CD8-positive, alpha-beta memory T cell (primary cell): ENCODE data around the gene NUCB2. TPM values are rescaled to one million over a fixed set of nuclear protein-coding genes. Genes with fewer than 3 reads are reported as not detected.
"Not testable (repeated sequence)": the region's sequence is repeated elsewhere in the genome, so short reads cannot be mapped to it uniquely, and the experiment has no call there.

Experiments
- CTCF ChIA-PET: fragments of 350-600 bp; sonication (Branson Sonifier 250); formaldehyde crosslinking; loops from one replicate; lab custom pipeline; 2021; ENCODE audit warnings: antibody characterized with exemption; lab: Charles Lee
- POLR2A ChIA-PET: fragments of 350-600 bp; sonication (Branson Sonifier 250); formaldehyde crosslinking; loops from one replicate; lab custom pipeline; 2021; ENCODE audit warnings: antibody characterized with exemption; lab: Charles Lee
- DNase-seq, 5 donors: peaks; one replicate each; pipeline versions ENCODE4 v3.0.0 to v3.0.0-alpha.2; 2020 to 2022; ENCODE audit warnings: mixed read lengths in 1 of 5
- H3K27ac ChIP-seq: one replicate; pipeline ENCODE4 v1.7.0; 2013; ENCODE audit warnings: low read depth, mild to moderate bottlenecking, low read length, moderate library complexity
- H3K27me3 ChIP-seq: 2 replicates; pipeline ENCODE4 v1.7.0; 2013; ENCODE audit warnings: low read length, mild to moderate bottlenecking; ENCODE audit not compliant: insufficient read depth, poor library complexity, severe bottlenecking
- H3K36me3 ChIP-seq: 2 replicates; pipeline ENCODE4 v1.7.0; 2013; ENCODE audit warnings: mild to moderate bottlenecking, low read length, moderate library complexity; ENCODE audit not compliant: insufficient read depth
- H3K4me1 ChIP-seq: 2 replicates; pipeline ENCODE4 v1.7.0; 2013; ENCODE audit warnings: mild to moderate bottlenecking, low read length, moderate library complexity; ENCODE audit not compliant: insufficient read depth
- H3K4me3 ChIP-seq: 2 replicates; pipeline ENCODE4 v1.7.0; 2013; ENCODE audit warnings: mild to moderate bottlenecking, low read length
- H3K9me3 ChIP-seq: 2 replicates; pipeline ENCODE4 v1.7.0; 2013; ENCODE audit warnings: mild to moderate bottlenecking, low read length
- H3K27ac Mint-ChIP-seq, 8 donors: one replicate each; pipeline ENCODE4 v1.8.0; 2020 to 2021; ENCODE audit warnings: mixed read lengths in 8 of 8, mild to moderate bottlenecking in 6 of 8, inconsistent platforms in 3 of 8, moderate library complexity in 3 of 8
- H3K27me3 Mint-ChIP-seq, 2 donors: one replicate each; pipeline ENCODE4 v1.8.0; 2020 to 2021; ENCODE audit warnings: mixed read lengths in 2 of 2, mild to moderate bottlenecking in 1 of 2, moderate library complexity in 1 of 2
- H3K36me3 Mint-ChIP-seq, 3 donors: one replicate each; pipeline ENCODE4 v1.8.0; 2020 to 2021; ENCODE audit warnings: mixed read lengths in 3 of 3, inconsistent platforms in 1 of 3, mild to moderate bottlenecking in 1 of 3
- H3K4me1 Mint-ChIP-seq, 3 donors: one replicate each; pipeline ENCODE4 v1.8.0; 2020 to 2021; ENCODE audit warnings: mixed read lengths in 3 of 3, inconsistent platforms in 1 of 3, mild to moderate bottlenecking in 1 of 3
- H3K4me3 Mint-ChIP-seq, 7 donors: one replicate each; pipeline ENCODE4 v1.8.0; 2020 to 2021; ENCODE audit warnings: mixed read lengths in 7 of 7, mild to moderate bottlenecking in 6 of 7, moderate library complexity in 4 of 7, inconsistent platforms in 2 of 7
- H3K9me3 Mint-ChIP-seq, 5 donors: one replicate each; pipeline ENCODE4 v1.8.0; 2020 to 2022; ENCODE audit warnings: mixed read lengths in 5 of 5, mild to moderate bottlenecking in 3 of 5, moderate library complexity in 2 of 5, inconsistent platforms in 1 of 5
- polyA plus RNA-seq: library from polyadenylated mRNA; unstranded; fragments of 300-500 nt; fragmentation: Illumina TruSeq; gene quantifications from one replicate; pipeline ENCODE4 v1.2.3, GENCODE V29; 2021
- total RNA-seq, 2 experiments: library from RNA; stranded (reverse); gene quantifications; one replicate each; pipeline ENCODE4 v1.2.3, GENCODE V29; 2021

Gene NUCB2
- total and polyA plus RNA-seq, 3 experiments from 2014 or later: 30.3 to 218 (median 33.3) TPM

DNA sequence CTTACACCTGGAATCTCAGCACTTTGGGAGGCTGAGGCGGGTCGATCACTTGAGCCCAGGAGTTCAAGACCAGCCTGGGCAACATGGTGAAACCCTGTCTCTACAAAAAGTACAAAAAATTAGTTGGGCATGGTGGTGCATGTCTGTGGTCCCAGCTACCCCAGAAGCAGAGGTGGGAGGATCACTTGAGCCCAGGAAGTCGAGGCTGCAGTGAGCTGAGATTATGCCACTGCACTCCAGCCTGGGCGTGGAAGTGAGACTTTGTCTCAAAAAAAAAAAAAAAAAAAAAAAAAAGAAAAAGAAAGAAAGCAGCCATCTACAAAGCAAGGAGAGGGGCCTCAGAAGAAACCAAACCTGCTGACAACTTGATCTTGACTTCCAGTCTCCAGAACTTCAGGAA lies 36.6 kb upstream of the NUCB2 start:
- not testable (repeated sequence) for H3K9me3 ChIP-seq, H3K4me1 Mint-ChIP-seq, H3K27me3 ChIP-seq, DNase-seq, H3K4me3 Mint-ChIP-seq, H3K36me3 ChIP-seq, H3K9me3 Mint-ChIP-seq, H3K4me3 ChIP-seq, H3K27ac ChIP-seq, H3K4me1 ChIP-seq, H3K36me3 Mint-ChIP-seq
- ChIA-PET POLR2A (interaction anchor here (0.6 kb wide), 1 partner anchor 17 kb away, joined by 5 read pairs; no protein-coding TSS in a partner anchor), CTCF (interaction anchor here (1.6 kb wide), 1 partner anchor 10 kb away, joined by 4 read pairs; no protein-coding TSS in a partner anchor)
- Mint-ChIP-seq H3K27ac (peak overlapping the region in 2 of 8 donors; percentile 58 to 69), H3K27me3 (peaks cover 4 to 13% of the 10 kb centered on the region in 2 donors)

DNA sequence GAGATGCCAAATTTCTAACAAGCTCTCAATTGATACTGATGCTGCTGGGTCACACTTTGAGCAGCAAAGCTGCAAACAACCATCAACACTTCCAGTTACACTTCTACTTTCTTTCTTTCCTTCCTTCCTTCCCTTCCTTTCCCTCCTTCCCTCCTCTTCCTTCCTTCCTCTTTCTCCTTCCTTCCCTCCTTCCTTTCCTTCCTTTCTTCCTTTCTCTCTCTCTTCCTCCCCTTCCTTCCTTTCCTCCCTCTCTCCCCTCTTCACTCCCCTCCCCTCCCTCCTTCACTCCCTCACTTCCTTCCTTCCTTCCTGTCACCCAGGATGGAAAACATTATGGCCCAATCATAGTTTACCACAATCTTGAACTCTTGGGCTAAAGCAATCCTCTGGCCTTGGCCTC lies 35.8 kb upstream of the NUCB2 start:
- CTCF ChIA-PET: interaction anchor here (1.6 kb wide), 1 partner anchor 11 kb away, joined by 4 read pairs; no protein-coding TSS in a partner anchor

DNA sequence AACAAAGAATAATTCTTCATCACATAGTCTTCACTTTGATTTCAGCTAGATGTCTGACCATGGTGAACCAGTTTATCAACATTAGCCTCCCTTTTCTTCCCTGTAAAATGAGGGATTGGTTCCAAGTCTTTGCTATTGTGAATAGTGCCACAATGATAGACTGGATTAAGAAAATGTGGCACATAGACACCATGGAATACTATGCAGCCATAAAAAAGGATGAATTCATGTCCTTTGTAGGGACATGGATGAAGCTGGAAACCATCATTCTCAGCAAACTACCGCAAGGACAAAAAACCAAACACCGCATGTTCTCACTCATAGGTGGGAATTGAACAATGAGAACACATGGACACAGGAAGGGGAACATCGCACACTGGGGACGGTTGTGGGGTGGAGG lies 33.6 kb upstream of the NUCB2 start:
- H3K4me1 ChIP-seq, POLR2A ChIA-PET, H3K4me3 Mint-ChIP-seq, H3K9me3 Mint-ChIP-seq, H3K36me3 Mint-ChIP-seq, DNase-seq, H3K9me3 ChIP-seq, H3K27ac Mint-ChIP-seq, H3K4me3 ChIP-seq, H3K27ac ChIP-seq, H3K4me1 Mint-ChIP-seq, H3K27me3 ChIP-seq, H3K36me3 ChIP-seq: not testable (repeated sequence)
- CTCF ChIA-PET: interaction anchor here (1.5 to 1.7 kb wide), 2 partner anchors 12 to 141 kb away, joined by 5 to 6 read pairs; no protein-coding TSS in a partner anchor
- peaks cover 4 to 13% of the 10 kb centered on the region in 2 donors for H3K27me3 Mint-ChIP-seq

More for the DNA sequence above, 35.8 kb upstream of the NUCB2 start:
- no peaks in the 10 kb centered on the region for H3K9me3 Mint-ChIP-seq
- no peaks in the 10 kb centered on the region for H3K36me3 Mint-ChIP-seq
- no peaks in the 10 kb centered on the region for H3K36me3 ChIP-seq
- no peaks in the 10 kb centered on the region for H3K27me3 ChIP-seq
- peak overlapping the region in 2 of 8 donors; percentile 65 to 66 for H3K27ac Mint-ChIP-seq
- no peak for DNase-seq
- peaks cover 4 to 13% of the 10 kb centered on the region in 2 donors for H3K27me3 Mint-ChIP-seq
- no peaks in the 10 kb centered on the region for H3K4me1 ChIP-seq
- POLR2A ChIA-PET: no interaction called here
- no peaks in the 10 kb centered on the region for H3K9me3 ChIP-seq
- H3K27ac ChIP-seq: no peak overlapping the region
- peaks cover 4 to 8% (median 4%) of the 10 kb centered on the region in 3 donors for H3K4me1 Mint-ChIP-seq
- H3K4me3 Mint-ChIP-seq: no peak overlapping the region
- H3K4me3 ChIP-seq: no peak overlapping the region

DNA sequence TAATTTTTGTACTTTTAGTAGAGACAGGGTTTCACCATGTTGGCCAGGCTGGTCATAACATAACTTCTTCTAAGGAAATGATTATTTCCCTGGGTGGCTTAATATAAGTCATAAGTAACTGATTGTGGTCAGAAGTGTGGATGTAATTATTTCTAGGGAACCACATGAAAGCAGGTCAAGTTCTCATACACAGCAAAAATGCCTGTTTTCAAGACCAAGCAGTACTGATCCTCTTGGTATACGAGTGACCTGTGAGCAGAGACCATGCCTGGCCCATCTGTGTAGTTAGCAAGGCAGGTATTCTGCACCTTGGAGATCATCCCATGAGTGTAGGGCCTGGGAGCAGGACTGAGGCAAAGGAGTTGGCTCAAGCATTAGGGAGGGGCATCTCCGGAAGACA lies 32.5 kb upstream of the NUCB2 start:
- ChIA-PET POLR2A (no interaction called here), CTCF (no interaction called here)
- no peaks in the 10 kb centered on the region for H3K27me3 ChIP-seq
- H3K4me3 ChIP-seq: no peak overlapping the region
- H3K9me3 ChIP-seq: no peaks in the 10 kb centered on the region
- no peak overlapping the region for H3K27ac ChIP-seq
- Mint-ChIP-seq H3K9me3 (no peaks in the 10 kb centered on the region), H3K4me1 (peaks cover 4 to 8% (median 4%) of the 10 kb centered on the region in 3 donors), H3K4me3 (no peak overlapping the region), H3K27me3 (peaks cover 4 to 7% of the 10 kb centered on the region in 2 donors), H3K36me3 (no peaks in the 10 kb centered on the region), H3K27ac (no peak overlapping the region)
- H3K4me1 ChIP-seq: no peaks in the 10 kb centered on the region
- no peak for DNase-seq
- no peaks in the 10 kb centered on the region for H3K36me3 ChIP-seq

DNA sequence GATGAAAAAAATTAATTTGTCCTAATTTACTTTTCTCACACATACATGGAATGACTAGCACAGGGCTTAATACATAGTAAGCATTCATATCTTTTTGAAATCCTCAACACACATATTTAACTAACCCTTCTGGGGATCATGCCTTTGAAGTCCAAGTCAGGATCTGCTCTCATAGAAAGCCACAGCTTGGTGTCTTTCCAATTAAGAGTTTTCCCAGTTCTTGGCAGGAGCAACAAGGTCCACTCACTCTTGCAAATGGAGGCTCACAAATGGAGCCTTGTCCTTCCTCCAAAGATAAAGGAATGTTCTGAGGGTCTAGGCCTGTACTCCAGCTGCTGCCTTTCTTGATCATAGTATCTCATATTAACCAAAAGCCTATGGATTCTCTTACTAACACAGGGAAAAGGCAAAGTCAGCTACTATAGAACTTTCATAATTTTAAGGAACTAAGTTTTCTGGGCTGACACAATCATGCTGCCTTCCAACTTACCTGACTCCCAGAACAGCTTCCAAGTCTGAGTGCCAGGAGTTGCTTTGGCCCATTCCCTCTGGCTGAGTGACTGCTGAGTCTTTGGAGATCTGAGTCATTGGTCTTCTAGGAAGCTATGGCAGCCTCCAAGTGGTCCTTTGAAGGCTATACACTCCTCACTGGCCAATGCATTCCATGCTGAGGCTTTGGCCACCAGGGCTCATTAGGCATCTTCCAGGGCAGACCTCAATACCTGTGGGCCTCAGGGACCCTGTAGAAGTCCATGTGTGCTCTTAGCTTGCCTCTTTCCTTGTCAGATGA lies 25.8 kb upstream of the NUCB2 start:
- no peak for DNase-seq
- H3K4me1 Mint-ChIP-seq: no peaks in the 10 kb centered on the region
- Histone ChIP-seq H3K36me3 (no peaks in the 10 kb centered on the region), H3K9me3 (no peaks in the 10 kb centered on the region), H3K4me3 (no peak overlapping the region), H3K27me3 (no peaks in the 10 kb centered on the region), H3K4me1 (no peaks in the 10 kb centered on the region), H3K27ac (no peak overlapping the region)
- no peaks in the 10 kb centered on the region for H3K9me3 Mint-ChIP-seq
- peaks cover 3 to 9% of the 10 kb centered on the region in 2 donors for H3K27me3 Mint-ChIP-seq
- ChIA-PET POLR2A (no interaction called here), CTCF (interaction anchor here (1.1 to 1.5 kb wide), 2 partner anchors 21 to 103 kb away, joined by 3 to 4 read pairs; no protein-coding TSS in a partner anchor)
- peaks cover 0 to 5% (median 3%) of the 10 kb centered on the region in 3 donors for H3K36me3 Mint-ChIP-seq
- H3K4me3 Mint-ChIP-seq: no peak overlapping the region
- H3K27ac Mint-ChIP-seq: no peak overlapping the region

DNA sequence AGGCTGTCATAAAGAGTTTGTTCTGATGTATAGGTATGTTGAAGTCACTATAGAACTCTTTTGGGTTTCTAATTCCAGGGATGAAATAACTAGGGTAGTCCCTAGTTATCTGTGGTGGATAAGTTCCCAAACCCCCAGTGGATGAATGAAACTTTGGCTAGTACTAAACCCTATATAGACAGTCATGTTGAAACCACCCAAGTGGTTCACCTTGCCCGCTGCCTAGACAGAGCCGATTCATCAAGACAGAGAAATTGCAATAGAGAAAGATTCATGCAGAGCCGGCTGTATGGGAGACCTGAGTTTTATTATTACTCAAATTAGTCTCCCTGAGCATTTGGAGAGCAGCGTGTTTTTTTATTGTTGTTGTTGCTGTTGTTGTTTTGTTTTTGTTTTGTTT lies 23.8 kb upstream of the NUCB2 start:
- H3K27ac ChIP-seq: no peak overlapping the region
- Mint-ChIP-seq H3K36me3 (peaks cover 0 to 5% (median 3%) of the 10 kb centered on the region in 3 donors), H3K9me3 (no peaks in the 10 kb centered on the region), H3K4me1 (peaks cover 7 to 12% (median 11%) of the 10 kb centered on the region in 3 donors), H3K4me3 (no peak overlapping the region), H3K27ac (no peak overlapping the region), H3K27me3 (peaks cover 3 to 9% of the 10 kb centered on the region in 2 donors)
- DNase-seq: no peak
- no peak overlapping the region for H3K4me3 ChIP-seq
- POLR2A ChIA-PET: no interaction called here
- no peaks in the 10 kb centered on the region for H3K36me3 ChIP-seq
- H3K4me1 ChIP-seq: no peaks in the 10 kb centered on the region
- CTCF ChIA-PET: no interaction called here
- H3K27me3 ChIP-seq: no peaks in the 10 kb centered on the region
- H3K9me3 ChIP-seq: no peaks in the 10 kb centered on the region

DNA sequence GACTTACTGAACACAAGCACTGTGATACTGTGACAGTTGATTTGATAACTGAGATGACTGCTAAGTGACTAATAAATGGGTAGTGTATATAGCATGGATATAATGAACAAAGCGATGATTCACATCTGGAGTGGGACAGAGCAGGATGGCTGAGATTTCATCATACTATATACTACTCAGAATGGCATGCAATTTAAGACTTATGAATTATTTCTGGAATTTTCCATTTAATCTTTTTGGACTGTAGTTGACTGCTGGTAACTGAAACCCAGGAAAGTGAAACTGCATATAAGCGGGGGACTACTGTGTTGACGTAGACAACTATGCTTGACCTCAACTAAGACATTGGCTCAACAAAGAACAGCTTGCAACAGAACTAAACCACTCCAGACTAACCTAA lies 20.0 kb upstream of the NUCB2 start:
- Mint-ChIP-seq H3K4me1 (peaks cover 7 to 12% (median 11%) of the 10 kb centered on the region in 3 donors), H3K9me3 (no peaks in the 10 kb centered on the region), H3K27ac (peak overlapping the region in 1 of 8 donors; percentile 72), H3K27me3 (peaks cover 0 to 4% of the 10 kb centered on the region in 2 donors), H3K36me3 (peaks cover 0 to 2% (median 0%) of the 10 kb centered on the region in 3 donors), H3K4me3 (peak overlapping the region in 1 of 7 donors; percentile 39)
- no peak for DNase-seq
- Histone ChIP-seq H3K27me3 (no peaks in the 10 kb centered on the region), H3K27ac (no peak overlapping the region), H3K4me3 (no peak overlapping the region), H3K9me3 (no peaks in the 10 kb centered on the region), H3K36me3 (no peaks in the 10 kb centered on the region), H3K4me1 (no peaks in the 10 kb centered on the region)
- CTCF ChIA-PET: no interaction called here
- POLR2A ChIA-PET: no interaction called here

DNA sequence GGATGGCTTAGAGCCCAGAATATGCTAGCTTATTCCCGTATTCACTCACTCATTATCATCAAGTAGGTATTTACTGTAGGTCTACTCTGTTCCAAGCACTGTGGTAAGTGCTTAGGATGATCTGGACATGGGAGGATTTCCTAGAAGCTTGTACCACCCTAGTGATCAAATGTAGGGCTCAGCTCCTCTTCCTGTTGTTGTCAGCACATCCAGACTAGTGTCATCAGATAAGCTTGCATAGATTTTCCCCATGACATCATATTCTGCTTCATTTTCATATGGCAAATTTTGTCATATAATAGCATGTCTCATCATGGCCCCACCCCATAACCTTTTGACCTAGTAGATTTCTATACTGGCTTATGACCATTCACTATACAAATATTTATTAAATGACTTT lies 19.3 kb upstream of the NUCB2 start:
- H3K4me3 Mint-ChIP-seq: peak overlapping the region in 2 of 7 donors; percentile 23 to 29
- peaks cover 7 to 12% (median 11%) of the 10 kb centered on the region in 3 donors for H3K4me1 Mint-ChIP-seq
- CTCF ChIA-PET: no interaction called here
- no peak overlapping the region for H3K27ac ChIP-seq
- H3K9me3 ChIP-seq: no peaks in the 10 kb centered on the region
- H3K36me3 ChIP-seq: no peaks in the 10 kb centered on the region
- no peak for DNase-seq
- no peak overlapping the region for H3K4me3 ChIP-seq
- no peaks in the 10 kb centered on the region for H3K27me3 ChIP-seq
- no peak overlapping the region for H3K27ac Mint-ChIP-seq
- peaks cover 0 to under 1% (median 0%) of the 10 kb centered on the region in 3 donors for H3K36me3 Mint-ChIP-seq
- peaks cover 0 to under 1% of the 10 kb centered on the region in 2 donors for H3K27me3 Mint-ChIP-seq
- no peaks in the 10 kb centered on the region for H3K4me1 ChIP-seq
- POLR2A ChIA-PET: interaction anchor here (0.7 kb wide), 1 partner anchor 16 kb away, joined by 5 read pairs; no protein-coding TSS in a partner anchor
- no peaks in the 10 kb centered on the region for H3K9me3 Mint-ChIP-seq
